Hepatocyte (in vitro differentiated cells): Measurements from ENCODE around the gene KLC1. TPM values are rescaled to one million over a fixed set of nuclear protein-coding genes. Genes with fewer than 3 reads are reported as not detected.

Experiments used
- polyA plus RNA-seq: library from polyadenylated mRNA; unstranded; fragments of >200 nt; fragmentation: Nextera tagmentation; extraction: Ambion mirVana; gene quantifications from 2 replicates; pipeline ENCODE4 v1.2.1, GENCODE V29; 2016
- small RNA-seq: library from RNA; depleted of rRNA; stranded (forward); fragments of <200 nt; gene quantifications from one replicate; pipeline ENCODE3, GENCODE V24; 2014
- total RNA-seq: library from RNA; depleted of rRNA; stranded (reverse); fragments of >200 nt; gene quantifications from 2 replicates; pipeline ENCODE4 v1.2.3, GENCODE V29; 2014

The KLC1 gene
- total and polyA plus RNA-seq, 2 experiments from 2014 or later, result 95.4 to 115 TPM

Small RNA genes within 50 kb of the gene (small RNA-seq; reads per million reads assigned to genes)
- gene RF00019, result not detected

Other genes starting within 250 kb of the KLC1 start
- 59.2 and 71.7 TPM in 2 replicates for gene MARK3, start 243.8 kb upstream of the KLC1 start, total RNA-seq
- gene MARK3, start 243.8 kb upstream of the KLC1 start, polyA plus RNA-seq, result 56.3 and 76.7 TPM in 2 replicates
- gene CKB, start 106.4 kb upstream of the KLC1 start, total RNA-seq, result 523 and 682 TPM in 2 replicates
- gene CKB, start 106.4 kb upstream of the KLC1 start, polyA plus RNA-seq, result 2,788 and 2,829 TPM in 2 replicates
- gene TRMT61A, start 100.0 kb upstream of the KLC1 start, total RNA-seq, result 8.2 and 8.9 TPM in 2 replicates
- 13.2 and 15.0 TPM in 2 replicates for gene TRMT61A, start 100.0 kb upstream of the KLC1 start, polyA plus RNA-seq
- gene BAG5, start 66.6 kb upstream of the KLC1 start, total RNA-seq, result 25.8 and 27.4 TPM in 2 replicates
- gene BAG5, start 66.6 kb upstream of the KLC1 start, polyA plus RNA-seq, result 11.7 and 13.9 TPM in 2 replicates
- gene COA8, start 66.3 kb upstream of the KLC1 start, total RNA-seq, result 58.7 and 59.1 TPM in 2 replicates
- gene COA8, start 66.3 kb upstream of the KLC1 start, polyA plus RNA-seq, result 68.2 and 71.5 TPM in 2 replicates
- 7.1 and 9.1 TPM in 2 replicates for gene XRCC3, start 86.2 kb downstream of the KLC1 start, total RNA-seq
- gene XRCC3, start 86.2 kb downstream of the KLC1 start, polyA plus RNA-seq, result 7.7 and 8.2 TPM in 2 replicates
- gene ZFYVE21, start 86.6 kb downstream of the KLC1 start, total RNA-seq, result 39.4 and 59.2 TPM in 2 replicates
- 51.3 and 55.2 TPM in 2 replicates for gene ZFYVE21, start 86.6 kb downstream of the KLC1 start, polyA plus RNA-seq
- gene PPP1R13B, start 218.4 kb downstream of the KLC1 start, total RNA-seq, result 8.1 and 9.4 TPM in 2 replicates
- gene PPP1R13B, start 218.4 kb downstream of the KLC1 start, polyA plus RNA-seq, result 20.2 and 20.3 TPM in 2 replicates